NCI-H1048 (cell line): ENCODE results near the gene TMEM62.

Experiments
- DNase-seq: peaks from one replicate; lab custom pipeline; 2025; lab: John Stamatoyannopoulos, UW

The TMEM62 gene

DNA sequence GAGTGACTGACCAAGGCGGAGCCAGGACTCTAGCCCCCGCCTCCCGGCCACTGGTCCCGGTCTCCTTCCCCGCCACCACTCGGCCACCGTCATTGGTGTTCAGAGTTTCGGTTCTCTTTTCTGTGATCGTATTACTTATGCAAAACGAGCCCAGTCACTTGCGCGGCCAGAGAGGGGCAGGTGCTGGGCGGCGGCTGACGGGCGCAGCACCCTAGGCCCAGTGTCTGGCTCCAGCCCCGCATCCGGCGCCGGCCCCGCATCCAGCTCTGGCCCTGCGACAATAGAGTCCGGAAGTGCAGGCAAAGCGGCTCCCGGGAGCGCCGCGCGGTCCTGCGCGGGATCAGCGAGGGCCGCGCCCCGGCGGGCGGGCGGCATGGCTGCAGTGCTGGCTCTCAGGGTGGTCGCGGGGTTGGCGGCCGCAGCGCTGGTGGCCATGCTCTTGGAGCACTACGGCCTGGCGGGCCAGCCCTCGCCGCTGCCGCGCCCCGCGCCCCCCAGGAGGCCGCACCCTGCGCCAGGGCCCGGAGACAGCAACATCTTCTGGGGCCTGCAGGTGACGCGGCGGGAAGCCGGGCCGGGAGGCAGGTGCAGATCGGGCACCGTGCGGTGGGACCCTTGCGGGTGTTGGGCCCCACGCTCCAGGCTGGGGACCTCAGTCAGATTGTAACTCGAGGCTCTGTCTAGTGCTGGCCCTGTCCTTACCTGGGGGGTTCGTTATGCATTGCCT, at the start of gene TMEM62:
Gene TMEM62, plus strand, starts transcription at position 157 of the 727 bp plus-strand sequence. Its CDS starts 217 bp downstream, at position 374.
- DNase-seq = peak; percentile 47

DNA sequence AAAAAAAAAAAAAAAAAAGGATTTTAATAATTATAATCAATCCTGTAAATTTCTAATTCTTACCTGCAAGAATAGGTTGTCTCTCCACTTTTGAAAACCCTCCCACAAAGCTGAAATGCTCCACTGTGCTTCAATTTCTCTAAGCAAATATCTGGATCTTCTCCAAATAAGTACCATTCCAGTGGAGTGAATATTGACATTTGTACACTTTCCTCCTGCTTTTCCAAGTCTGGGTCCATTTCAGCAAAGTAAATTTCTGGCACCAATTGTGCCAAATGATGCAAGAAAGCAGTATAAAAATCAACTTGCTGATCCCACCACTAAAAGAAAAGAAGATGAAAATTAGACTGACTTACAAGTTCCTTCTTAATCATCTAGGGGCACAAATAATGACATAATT, 47.5 kb upstream of the TMEM62 start:
- no peak for DNase-seq

DNA sequence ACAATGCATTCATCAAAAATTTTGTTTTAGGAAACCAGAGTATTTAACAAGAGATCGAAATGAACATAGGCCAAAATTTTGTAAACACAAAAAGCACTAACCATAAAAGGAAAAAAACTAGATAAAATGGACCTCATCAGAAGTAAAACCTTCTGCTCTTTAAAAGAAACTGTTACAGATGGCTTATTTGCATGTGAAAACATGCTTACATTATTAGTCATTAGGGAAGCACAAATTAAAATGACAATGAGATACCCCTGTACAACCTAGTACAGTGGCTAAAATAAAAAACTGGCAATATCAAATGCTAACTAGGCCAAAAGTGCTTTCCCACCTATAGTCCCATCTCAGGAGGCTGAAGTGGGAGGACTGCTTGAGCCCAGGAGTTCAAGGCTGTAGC, 46.8 kb upstream of the TMEM62 start:
- DNase-seq = no peak

- DNase-seq = no peak
Observed at GRCh38 chr15:43091859-43092258, 41.5 kb upstream of the TMEM62 start.

DNA sequence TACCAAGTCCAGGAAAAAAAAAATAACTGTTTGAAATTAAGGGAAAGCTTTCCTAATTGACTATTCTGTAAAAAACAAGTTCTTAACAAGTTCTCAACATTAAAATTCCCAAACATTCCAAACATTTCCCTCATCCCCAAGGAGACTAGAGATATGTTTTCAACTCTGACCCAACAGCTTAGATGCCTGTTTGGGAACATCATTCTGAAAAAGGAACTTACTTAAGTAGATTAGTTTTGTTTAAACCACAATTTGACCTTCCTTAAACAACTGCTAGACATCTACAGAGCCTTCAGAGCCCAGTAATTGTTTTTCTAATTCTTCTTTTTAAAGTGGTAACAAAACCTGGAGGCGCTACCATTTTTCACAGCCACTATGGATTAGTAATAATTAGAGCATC, 40.4 kb upstream of the TMEM62 start:
- DNase-seq = no peak

DNA sequence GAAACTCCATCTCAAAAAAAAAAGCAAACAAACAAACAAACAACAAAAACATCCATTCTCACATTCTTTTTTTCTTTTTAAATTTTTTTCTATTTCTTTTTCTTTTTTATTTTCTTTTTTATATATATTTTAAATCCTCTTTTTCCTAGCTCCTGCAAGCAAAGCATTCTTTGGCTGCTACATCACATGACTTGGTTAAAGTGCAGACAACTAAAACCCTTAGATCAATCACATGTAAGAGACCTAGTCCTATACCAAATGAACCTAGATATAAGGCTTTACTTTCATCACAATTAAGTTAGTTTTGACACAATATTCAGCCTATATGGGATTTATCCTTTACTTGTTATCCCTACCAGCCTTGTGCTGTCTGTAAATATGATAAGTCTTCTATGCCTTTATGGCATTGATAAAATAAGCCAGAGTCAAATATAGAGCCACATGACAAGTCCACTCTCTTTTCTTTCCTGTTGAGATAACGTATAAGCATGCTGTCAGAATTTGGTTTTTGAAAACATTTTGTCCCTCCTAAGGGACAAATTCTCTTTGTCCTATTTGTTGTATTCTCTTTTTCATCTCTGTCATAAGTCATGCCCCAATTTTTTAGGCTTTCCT, 38.9 kb upstream of the TMEM62 start:
- DNase-seq = no peak

DNA sequence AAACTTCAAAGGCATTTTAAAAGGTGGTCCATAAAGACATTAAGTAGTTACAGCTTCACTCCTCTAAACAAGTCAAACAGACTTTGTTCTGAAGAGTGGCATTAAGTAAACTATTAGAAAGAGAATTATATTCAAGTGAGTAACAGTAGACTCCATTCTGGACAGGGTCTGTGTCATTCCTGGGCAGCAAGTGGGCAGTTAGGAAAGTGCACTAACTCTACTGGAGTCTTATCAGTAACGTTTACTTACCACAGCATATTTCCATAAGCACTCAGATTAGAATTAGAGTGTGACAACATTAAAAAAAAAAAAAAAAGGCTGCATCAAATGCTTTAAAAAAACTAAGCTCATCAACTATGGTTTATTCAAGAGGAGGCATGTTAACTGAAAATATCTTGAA, 38.1 kb upstream of the TMEM62 start:
- no peak for DNase-seq

GRCh38 chr15:43095708-43096347, 37.6 kb upstream of the TMEM62 start:
- no peak for DNase-seq

- DNase-seq = no peak
Observed at GRCh38 chr15:43096411-43096810, 37.0 kb upstream of the TMEM62 start.

GRCh38 chr15:43099105-43099845, 34.1 kb upstream of the TMEM62 start:
- DNase-seq = no peak

- DNase-seq = no peak
Observed at GRCh38 chr15:43100971-43101370, 32.4 kb upstream of the TMEM62 start.

- DNase-seq = no peak
Observed at GRCh38 chr15:43102187-43102586, 31.2 kb upstream of the TMEM62 start.

DNA sequence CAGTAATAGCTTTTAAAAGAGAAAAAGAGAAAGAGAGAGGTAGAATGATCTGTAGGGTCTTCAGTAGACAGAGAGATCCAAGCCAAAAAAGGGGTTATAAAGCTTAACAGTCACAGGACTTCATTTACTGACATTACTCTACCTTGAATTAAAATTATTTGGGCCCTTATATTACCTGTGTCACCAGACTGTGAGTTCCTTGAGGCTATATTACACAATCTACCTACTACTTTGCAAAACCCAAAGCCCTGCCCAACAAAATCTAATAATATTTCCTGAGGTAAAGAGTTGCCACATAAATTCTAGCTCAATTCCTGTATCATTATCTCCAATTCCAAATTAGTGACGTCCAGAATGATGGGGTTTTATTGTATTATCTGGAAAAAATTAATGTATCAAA, 29.5 kb upstream of the TMEM62 start:
- no peak for DNase-seq

DNA sequence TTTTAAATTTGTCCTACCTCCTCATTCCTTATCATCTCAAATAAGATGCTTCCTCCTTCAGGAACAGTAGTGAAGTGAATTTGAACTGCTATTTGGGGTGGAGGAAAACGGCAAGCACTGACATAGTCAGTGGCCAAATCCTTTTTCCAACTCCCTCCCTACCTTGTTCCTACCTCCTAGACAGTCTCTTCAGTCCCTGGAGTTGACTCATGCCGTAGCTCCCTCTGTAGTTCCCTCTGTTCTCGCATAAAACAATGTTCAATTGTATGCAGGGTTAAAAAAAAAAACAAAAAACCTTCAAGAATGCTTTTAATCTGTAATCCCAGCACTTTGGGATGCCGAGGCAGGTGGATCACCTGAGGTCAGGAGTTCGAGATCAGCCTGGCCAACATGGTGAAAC, 29.0 kb upstream of the TMEM62 start:
- DNase-seq = no peak

DNA sequence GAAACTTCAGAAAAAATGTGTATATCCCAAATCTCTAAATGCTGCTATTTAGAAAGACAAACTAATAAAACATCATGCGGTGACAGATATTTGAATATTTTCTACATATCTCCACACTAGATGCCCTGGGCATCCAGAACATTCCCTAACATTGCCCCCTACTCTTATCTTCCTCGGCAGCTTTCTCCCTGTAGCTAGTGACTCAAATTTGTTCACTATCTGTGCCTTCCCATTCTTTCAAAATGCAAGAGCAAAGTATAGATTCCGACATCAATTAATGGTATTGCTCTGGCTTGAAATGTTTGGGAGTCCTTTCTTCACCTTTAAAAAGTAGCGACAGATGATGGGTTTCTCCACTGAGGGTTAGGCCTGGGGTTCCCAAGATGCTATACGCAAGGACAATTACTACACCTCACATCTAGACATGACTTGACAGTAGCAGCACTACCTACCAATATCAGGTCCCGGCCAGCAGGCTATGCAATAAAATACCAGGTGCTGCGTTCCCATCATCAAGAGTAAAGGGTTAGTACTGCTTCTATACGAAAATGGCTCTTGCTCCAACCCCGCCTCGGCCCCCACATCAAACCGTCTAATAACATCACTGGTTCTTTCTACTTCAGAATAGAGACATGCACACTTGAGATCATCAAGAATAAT, 28.2 kb upstream of the TMEM62 start:
- DNase-seq = no peak

GRCh38 chr15:43105778-43106485, 27.5 kb upstream of the TMEM62 start, which contains the start of gene UBR1:
Gene UBR1, minus strand, starts transcription at chr15:43106038. Its CDS starts 16 bp downstream, at chr15:43106022.
- peak; percentile 86 for DNase-seq

DNA sequence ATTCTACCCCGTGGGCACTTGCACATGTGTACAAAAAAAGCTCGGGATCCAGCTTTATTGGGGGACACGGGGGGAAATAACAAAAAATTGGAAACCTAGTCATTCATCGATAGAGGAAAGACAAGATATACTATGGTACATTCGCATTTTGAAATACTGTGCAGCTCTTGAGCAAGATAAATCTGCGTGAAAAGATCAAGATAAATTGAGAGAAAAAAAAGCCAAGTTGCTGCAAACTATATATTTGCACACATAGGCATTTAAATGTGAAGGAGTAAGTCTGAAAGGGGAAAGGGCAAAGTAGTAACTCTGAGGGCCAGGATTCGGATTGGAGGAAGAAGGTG, 26.9 kb upstream of the TMEM62 start:
- no peak for DNase-seq

- DNase-seq = no peak
Observed at GRCh38 chr15:43107751-43108150, 25.6 kb upstream of the TMEM62 start.

GRCh38 chr15:43111354-43111753, 22.0 kb upstream of the TMEM62 start:
- no peak for DNase-seq

- no peak for DNase-seq
Observed at GRCh38 chr15:43118286-43118685, 15.1 kb upstream of the TMEM62 start.

- DNase-seq = no peak
Observed at GRCh38 chr15:43118829-43119228, 14.6 kb upstream of the TMEM62 start.
